C4-2B (cell line): ENCODE measurements around the gene FUT7.
A peak's percentile ranks its signal among the peaks of the same experiment; 100 is the strongest.

Source experiments
- H3K27ac ChIP-seq: fragments of 450-650 bp; 2 replicates; pipeline ENCODE4 v1.5.1; 2017
- ZFX ChIP-seq: fragments of 450-650 bp; IDR thresholded peaks from 2 replicates; pipeline ENCODE4 v1.6.1; 2017
- TF ChIP-seq, protein P1 (sequence below): fragments of 450-650 bp; conservative IDR thresholded peaks from 2 replicates; pipeline ENCODE4 v1.5.1; 2017; ENCODE audit warnings: mild to moderate bottlenecking

FUT7 gene

DNA sequence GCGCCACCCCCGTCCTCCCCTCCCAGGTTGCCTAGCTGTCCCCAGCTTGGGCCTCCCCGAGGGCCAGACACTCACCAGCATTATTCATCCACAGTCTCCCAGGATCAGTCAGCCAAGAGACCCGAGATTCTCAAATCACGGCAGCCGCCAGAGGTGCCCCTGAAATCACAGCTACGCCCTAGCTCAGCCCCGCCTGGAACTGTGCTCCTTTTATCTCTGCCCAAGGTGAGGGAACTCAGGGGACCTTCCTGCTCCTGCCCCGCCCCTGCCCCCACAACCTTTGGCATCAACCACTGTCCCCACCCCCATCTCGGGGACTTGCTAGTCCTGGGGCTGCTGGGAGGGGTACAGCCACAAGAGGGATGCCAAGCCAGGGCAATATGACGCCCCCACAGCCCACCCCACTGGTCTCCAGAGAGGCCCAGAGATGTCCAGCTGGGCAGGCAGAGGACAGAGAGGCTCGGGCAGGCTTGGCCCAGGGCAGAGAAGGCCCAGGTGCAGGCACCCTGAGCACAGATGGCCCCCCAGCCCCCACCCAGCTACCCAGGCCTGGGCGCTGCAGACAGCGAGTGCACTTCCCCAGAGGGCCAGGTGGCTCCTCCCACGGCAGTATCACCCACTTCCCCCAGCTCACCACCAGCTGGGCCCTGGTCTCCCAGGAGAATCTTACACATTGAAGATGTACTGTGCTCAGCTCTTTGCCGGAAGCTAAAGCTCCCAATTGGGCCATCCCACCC, at the start of gene FUT7:
FUT7 (minus strand) TSS at position 185 of the 737 bp plus-strand sequence; CDS start at position 88, 97 bp downstream.
- H3K27ac ChIP-seq = no peak within 1 kb of the TSS
- TF ChIP-seq ZFX = no peak
- TF ChIP-seq, protein P1, sequence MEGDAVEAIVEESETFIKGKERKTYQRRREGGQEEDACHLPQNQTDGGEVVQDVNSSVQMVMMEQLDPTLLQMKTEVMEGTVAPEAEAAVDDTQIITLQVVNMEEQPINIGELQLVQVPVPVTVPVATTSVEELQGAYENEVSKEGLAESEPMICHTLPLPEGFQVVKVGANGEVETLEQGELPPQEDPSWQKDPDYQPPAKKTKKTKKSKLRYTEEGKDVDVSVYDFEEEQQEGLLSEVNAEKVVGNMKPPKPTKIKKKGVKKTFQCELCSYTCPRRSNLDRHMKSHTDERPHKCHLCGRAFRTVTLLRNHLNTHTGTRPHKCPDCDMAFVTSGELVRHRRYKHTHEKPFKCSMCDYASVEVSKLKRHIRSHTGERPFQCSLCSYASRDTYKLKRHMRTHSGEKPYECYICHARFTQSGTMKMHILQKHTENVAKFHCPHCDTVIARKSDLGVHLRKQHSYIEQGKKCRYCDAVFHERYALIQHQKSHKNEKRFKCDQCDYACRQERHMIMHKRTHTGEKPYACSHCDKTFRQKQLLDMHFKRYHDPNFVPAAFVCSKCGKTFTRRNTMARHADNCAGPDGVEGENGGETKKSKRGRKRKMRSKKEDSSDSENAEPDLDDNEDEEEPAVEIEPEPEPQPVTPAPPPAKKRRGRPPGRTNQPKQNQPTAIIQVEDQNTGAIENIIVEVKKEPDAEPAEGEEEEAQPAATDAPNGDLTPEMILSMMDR = no peak

DNA sequence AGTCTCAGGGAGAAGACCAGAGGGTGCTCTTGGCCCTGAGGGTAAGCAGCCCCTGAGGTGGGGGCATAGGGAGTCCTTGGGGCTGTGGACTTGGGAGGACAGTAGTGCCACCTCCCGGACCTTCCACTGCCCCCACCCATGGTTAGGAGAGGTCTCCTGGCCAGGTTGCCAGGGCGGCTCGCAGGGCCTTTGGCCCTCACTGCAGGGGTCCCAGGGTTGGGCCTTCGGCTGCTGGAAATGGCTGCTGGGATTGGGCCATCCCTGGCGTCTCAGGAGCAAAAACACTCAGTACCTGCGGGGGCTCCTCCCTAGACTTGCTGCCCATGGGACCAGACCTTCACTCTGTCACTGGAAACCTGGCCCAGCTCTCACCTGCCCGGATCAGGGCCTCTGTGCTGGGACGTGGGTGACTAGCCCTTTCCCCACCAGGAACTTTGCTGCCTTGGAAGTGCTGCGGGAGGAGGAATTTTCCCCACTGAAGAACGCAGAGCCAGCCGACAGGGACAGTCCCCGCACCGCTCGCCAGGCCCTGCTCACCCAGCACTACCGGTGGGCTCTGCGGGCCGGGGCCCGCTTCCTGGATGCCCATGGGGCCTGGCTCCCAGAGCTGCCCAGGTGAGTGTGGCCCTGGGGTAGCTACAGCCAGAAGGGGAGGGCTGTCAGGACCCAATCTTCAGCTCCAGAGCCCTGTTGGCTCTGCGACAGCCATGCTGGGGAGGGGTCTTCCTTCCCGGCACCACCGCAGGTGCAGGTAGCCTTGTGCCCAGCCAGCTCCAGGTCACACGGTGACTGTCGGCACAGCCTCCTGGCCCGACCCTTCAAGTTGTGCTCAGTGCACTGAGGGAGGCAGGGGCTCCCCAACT, 48.6 kb upstream of the FUT7 start:
- TF ChIP-seq ZFX = no peak
- TF ChIP-seq, protein P1 = no peak
- no peak overlapping the region for H3K27ac ChIP-seq

- H3K27ac ChIP-seq = no peak overlapping the region
- TF ChIP-seq, protein P1 = no peak
- no peak for TF ChIP-seq ZFX
Observed at GRCh38 chr9:137079401-137079787, 47.5 kb upstream of the FUT7 start.

- H3K27ac ChIP-seq = no peak overlapping the region; the same call in 1 of the 2 replicates
- TF ChIP-seq, protein P1 = no peak
- TF ChIP-seq ZFX = no peak
Observed at GRCh38 chr9:137078701-137079400, 47.0 kb upstream of the FUT7 start.

- 0 out of 2 replicates have a peak, but pooled peaks have one; percentile 49 for TF ChIP-seq ZFX
- TF ChIP-seq, protein P1 = no peak
- H3K27ac ChIP-seq = peak overlapping the region; percentile 71
Observed at GRCh38 chr9:137077758-137078693, 46.1 kb upstream of the FUT7 start.

DNA sequence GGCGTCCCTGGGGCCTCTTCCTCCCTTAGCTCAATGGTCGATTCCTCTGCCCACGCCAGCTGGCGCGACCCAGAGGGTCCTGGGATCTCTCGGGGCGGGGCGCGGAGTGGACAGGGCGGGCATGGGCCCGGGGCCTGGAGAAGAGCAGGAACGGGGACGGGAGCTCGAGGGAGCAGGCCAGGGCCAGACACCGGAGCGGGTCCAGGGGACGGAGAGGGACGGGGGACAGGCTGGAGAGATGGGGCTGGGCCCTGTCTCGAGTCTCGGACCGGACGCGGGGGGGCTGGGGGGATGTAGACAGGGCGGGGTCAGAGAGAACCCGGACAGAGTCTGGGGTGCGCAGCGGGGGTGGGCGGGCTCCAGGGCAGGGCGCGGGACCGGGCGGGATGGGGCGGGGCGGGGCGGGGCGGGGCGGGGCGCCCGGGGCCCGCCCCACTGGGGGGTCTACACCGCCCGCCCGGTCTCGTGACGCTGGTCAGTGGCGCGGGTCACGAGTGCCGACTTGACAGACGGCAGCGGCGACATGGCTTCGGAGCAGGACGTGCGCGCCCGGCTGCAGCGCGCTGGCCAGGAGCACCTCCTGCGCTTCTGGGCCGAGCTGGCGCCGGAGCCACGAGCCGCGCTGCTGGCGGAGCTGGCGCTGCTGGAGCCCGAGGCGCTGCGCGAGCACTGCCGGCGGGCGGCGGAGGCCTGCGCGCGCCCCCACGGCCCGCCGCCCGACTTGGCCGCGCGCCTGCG, 45.3 kb upstream of the FUT7 start, which contains the start of gene UAP1L1:
UAP1L1 (plus strand) TSS at position 508 of the 738 bp plus-strand sequence; CDS start at position 524, 16 bp downstream.
- TF ChIP-seq ZFX = peak; percentile 77; the same call in 1 of the 2 replicates
- TF ChIP-seq, protein P1 = no peak
- H3K27ac ChIP-seq = peak within 1 kb of the TSS; percentile 71
